Tibial nerve (tissue), 4 donors: ENCODE data around the gene KIF1A. TPM values are rescaled to one million over a fixed set of nuclear protein-coding genes. Genes with fewer than 3 reads are reported as not detected.

Experiments used
- DNase-seq, 2 donors: peaks; one replicate each; pipeline ENCODE4 v3.0.0-alpha.2; 2019; ENCODE audit warnings: low spot score in 2 of 2
- H3K27ac ChIP-seq, 4 donors: fragments of 200-600 bp; sonication (generic) in 3 of 4; one replicate each; pipeline ENCODE4 v1.5.1; 2017 to 2019; ENCODE audit warnings: mild to moderate bottlenecking in 1 of 4
- H3K27me3 ChIP-seq, 2 donors: fragments of 200-600 bp; sonication (generic) in 1 of 2; one replicate each; pipeline versions ENCODE4 v1.5.1 to v1.6.0; 2017 to 2019
- H3K36me3 ChIP-seq, 3 donors: fragments of 200-600 bp; sonication (generic); one replicate each; pipeline ENCODE4 v1.5.1; 2018 to 2019
- H3K4me1 ChIP-seq, 4 donors: fragments of 200-600 bp; sonication (generic) in 3 of 4; one replicate each; pipeline ENCODE4 v1.5.1; 2017 to 2019
- H3K4me3 ChIP-seq, 4 donors: fragments of 200-600 bp; sonication (generic) in 3 of 4; one replicate each; pipeline ENCODE4 v1.5.1; 2017 to 2019; ENCODE audit warnings: mild to moderate bottlenecking in 1 of 4, moderate library complexity in 1 of 4
- H3K9me3 ChIP-seq, 4 donors: fragments of 200-600 bp; sonication (generic) in 3 of 4; one replicate each; pipeline ENCODE4 v1.5.1; 2017 to 2019
- EP300 ChIP-seq, 2 donors: sonication (generic); formaldehyde crosslinking; IDR thresholded peaks; one replicate each; pipeline ENCODE4 v1.6.1; 2017; ENCODE audit warnings: antibody characterized with exemption in 2 of 2, mild to moderate bottlenecking in 1 of 2
- POLR2A ChIP-seq, 2 donors: fragments of 450-650 bp; IDR thresholded peaks; one replicate each; pipeline ENCODE4 v1.6.1; 2017; ENCODE audit warnings: antibody characterized with exemption in 2 of 2, mild to moderate bottlenecking in 2 of 2, moderate library complexity in 2 of 2
- WGBS, 2 donors: methylation state at CpG; one replicate each; pipeline ENCODE4 v1.1.5; 2018; 5-methylcytosine and 5-hydroxymethylcytosine counted together
- total RNA-seq, 4 donors: library from RNA; depleted of rRNA; stranded (reverse); fragments of >200 nt; gene quantifications; one replicate each; pipeline ENCODE4 v1.1.0, GENCODE V29; 2016
- TF ChIP-seq, protein P1 (sequence below), 5 experiments: fragments of 200-600 bp in 3 of 5; fragments of 450-650 bp in 2 of 5; sonication (generic) in 3 of 5; IDR thresholded peaks; one replicate each; pipeline ENCODE4 v1.5.1; 2016 to 2019; ENCODE audit warnings: antibody characterized with exemption in 5 of 5, mild to moderate bottlenecking in 3 of 5, moderate library complexity in 2 of 5

Gene KIF1A
- total RNA-seq, 4 donors from 2014 or later, result 31.9 to 82.2 (median 45.3) TPM

DNA sequence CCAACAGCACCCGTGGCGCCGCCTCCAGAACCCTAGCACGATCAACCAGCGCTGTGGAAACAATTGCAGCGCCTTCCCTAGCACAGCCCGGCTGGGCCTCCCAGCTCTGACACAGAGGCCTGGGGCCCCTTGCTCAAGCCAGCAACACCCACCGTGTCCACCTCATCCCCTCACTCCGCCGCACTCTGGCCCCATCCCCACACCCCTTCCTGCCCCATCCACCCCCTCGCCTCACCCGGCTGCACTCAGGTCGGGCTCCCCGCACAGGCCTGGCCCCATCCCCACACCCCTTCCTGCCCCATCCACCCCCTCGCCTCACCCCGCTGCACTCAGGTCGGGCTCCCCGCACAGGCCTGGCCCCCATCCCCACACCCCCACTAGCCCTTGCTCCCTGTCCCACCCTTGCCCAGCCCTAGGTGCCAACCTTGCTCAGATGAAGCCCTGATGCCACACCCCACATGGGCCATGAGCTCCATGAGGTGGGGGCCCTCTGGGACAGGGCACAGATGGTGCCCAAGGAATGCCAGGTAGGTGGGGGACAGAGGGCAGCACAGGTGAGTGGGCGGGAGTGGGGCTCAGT lies 28.7 kb downstream of the KIF1A start:
- Histone ChIP-seq H3K27me3 (no peaks in the 10 kb centered on the region), H3K27ac (peak overlapping the region in 1 of 4 donors; percentile 68)

DNA sequence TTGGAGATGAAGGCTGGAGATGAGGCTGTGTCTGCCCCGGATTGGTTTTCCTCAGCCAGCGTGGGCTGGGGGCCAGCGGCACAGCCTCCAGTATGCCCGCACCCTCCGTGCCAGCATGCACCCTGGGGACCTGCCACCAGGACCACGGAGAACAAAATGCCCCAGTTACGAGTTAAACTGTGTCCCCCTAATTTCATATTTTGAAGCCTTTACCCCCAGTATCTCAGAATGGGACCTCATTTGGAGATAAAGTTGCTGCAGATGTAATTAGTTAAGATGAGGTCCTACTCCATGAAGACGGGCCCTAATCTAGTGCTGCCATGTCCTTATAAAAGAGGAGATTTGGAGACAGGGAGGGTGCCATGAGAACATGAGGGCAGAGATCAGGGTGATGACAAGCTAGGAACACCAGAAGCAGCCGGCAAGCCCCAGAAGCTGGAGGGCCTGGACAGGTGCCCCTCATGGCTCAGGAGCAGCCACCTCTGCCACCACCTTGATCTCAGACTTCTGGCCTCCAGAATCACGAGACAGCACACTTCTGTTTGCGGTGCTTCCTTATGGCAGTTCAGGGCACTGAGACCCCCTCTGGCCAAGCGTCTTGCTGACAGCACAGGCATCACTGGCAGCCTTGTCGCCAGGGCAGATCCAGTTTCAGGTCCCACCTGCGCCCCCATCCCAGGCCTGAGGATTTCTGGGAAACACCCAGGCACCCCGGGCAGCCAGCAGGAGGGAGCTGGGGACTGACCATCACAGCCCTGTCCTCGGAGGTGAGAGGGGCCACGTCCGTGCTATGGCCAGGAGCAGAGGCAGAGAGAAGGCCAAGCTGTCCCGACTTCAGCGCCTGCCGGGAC lies 29.4 kb downstream of the KIF1A start:
- Histone ChIP-seq H3K27me3 (no peaks in the 10 kb centered on the region), H3K36me3 (no peaks in the 10 kb centered on the region), H3K27ac (peak overlapping the region in 1 of 4 donors; percentile 68), H3K9me3 (no peaks in the 10 kb centered on the region), H3K4me1 (peaks cover 0 to 6% (median 0%) of the 10 kb centered on the region in 4 donors), H3K4me3 (no peak overlapping the region)
- TF ChIP-seq, protein P1, sequence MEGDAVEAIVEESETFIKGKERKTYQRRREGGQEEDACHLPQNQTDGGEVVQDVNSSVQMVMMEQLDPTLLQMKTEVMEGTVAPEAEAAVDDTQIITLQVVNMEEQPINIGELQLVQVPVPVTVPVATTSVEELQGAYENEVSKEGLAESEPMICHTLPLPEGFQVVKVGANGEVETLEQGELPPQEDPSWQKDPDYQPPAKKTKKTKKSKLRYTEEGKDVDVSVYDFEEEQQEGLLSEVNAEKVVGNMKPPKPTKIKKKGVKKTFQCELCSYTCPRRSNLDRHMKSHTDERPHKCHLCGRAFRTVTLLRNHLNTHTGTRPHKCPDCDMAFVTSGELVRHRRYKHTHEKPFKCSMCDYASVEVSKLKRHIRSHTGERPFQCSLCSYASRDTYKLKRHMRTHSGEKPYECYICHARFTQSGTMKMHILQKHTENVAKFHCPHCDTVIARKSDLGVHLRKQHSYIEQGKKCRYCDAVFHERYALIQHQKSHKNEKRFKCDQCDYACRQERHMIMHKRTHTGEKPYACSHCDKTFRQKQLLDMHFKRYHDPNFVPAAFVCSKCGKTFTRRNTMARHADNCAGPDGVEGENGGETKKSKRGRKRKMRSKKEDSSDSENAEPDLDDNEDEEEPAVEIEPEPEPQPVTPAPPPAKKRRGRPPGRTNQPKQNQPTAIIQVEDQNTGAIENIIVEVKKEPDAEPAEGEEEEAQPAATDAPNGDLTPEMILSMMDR (IDR thresholded peaks at IDR 0.05), result no peak
- TF ChIP-seq EP300 (IDR thresholded peaks at IDR 0.05), result no peak
- TF ChIP-seq POLR2A (IDR thresholded peaks at IDR 0.05), result no peak
- DNase-seq, result no peak
- 86 to 89% methylated on average over 17 to 21 of the region's 21 CpGs for WGBS, 2 donors

More for the DNA sequence above, 28.7 kb downstream of the KIF1A start:
- peaks cover 0 to 6% (median 0%) of the 10 kb centered on the region in 4 donors for H3K4me1 ChIP-seq
- no peaks in the 10 kb centered on the region for H3K36me3 ChIP-seq
- H3K4me3 ChIP-seq, result no peak overlapping the region
- TF ChIP-seq EP300 (IDR thresholded peaks at IDR 0.05) (no peak), POLR2A (IDR thresholded peaks at IDR 0.05) (no peak)
- TF ChIP-seq, protein P1 (IDR thresholded peaks at IDR 0.05), result no peak
- DNase-seq, result no peak
- H3K9me3 ChIP-seq, result no peaks in the 10 kb centered on the region
- WGBS, 2 donors, result 72 to 76% methylated on average over 18 of the region's 19 CpGs

DNA sequence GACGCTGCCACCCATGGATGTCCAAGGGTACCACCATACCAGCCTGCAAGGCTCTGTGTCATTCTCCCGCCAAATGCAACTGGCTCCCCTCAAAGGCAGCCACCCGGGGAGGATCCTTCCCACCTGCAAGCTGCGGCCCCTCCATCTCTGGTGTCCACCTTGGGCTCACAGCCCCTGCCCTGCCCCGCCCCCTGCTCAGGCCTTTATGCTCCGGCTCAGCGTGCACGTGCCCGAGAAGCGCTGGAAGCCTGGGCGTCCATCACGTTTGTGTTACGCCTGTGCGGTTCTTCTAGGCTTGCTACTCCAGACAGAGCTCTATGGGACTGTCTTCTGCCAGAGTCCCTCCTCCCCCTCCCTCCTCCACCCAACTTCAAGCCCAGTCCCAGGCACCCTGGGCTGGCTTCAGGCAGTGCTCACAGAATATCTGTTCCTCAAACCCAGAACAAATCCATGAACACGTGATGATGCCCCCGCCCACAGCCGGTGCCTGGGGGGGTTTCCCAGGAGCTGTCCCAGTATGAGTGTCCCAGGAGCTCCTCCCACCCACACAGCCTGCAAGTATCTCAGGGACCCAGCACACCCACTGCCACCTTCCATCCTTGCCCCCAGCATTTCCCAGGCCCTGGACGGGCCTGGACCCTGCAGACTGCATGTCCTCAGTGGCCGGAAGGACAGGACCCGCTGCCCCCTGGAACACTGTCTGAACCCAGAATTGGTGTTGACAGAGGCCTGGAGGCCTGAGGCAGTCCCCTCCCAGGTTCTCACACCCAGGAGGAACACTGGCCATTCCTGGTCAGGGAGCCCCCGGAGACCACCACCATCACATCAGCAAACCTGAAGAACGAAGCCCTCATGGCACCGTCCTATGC lies 30.3 kb downstream of the KIF1A start:
- no peaks in the 10 kb centered on the region for H3K9me3 ChIP-seq
- H3K27ac ChIP-seq, result peak overlapping the region in 2 of 4 donors; percentile 36 to 68
- H3K36me3 ChIP-seq, result no peaks in the 10 kb centered on the region
- no peaks in the 10 kb centered on the region for H3K27me3 ChIP-seq
- no peak overlapping the region for H3K4me3 ChIP-seq
- H3K4me1 ChIP-seq, result peaks cover 0 to 6% (median 0%) of the 10 kb centered on the region in 4 donors
- no peak for TF ChIP-seq EP300 (IDR thresholded peaks at IDR 0.05)
- no peak for TF ChIP-seq POLR2A (IDR thresholded peaks at IDR 0.05)
- TF ChIP-seq, protein P1 (IDR thresholded peaks at IDR 0.05), result no peak
- 81 to 86% methylated on average over 23 of the region's 23 CpGs for WGBS, 2 donors
- DNase-seq, result no peak

DNA sequence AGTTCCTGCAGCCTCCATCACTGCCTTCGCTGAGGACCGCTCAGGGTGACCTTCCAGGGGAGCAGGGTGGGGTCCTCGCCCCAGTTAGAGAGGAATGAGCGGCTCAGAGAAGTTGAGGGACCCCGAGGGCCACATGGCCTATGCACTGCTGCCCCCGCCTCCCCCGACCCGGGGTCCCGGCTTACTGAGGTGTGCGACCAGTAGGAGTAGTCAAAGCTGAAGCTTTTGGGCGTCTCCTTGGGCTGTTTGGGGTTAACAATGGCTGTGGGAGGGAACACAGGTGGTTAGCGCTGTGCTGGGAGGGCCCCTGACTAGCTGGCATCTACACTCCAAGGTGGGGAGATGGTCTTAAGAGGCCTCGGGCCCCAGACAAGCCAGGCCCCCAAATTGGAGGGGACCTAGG lies 31.0 kb downstream of the KIF1A start:
- peaks cover 0 to 2% (median 0%) of the 10 kb centered on the region in 3 donors for H3K36me3 ChIP-seq
- no peaks in the 10 kb centered on the region for H3K9me3 ChIP-seq
- H3K27me3 ChIP-seq, result no peaks in the 10 kb centered on the region
- peak overlapping the region in 2 of 4 donors; percentile 36 for H3K27ac ChIP-seq
- WGBS, 2 donors, result 83 to 92% methylated on average over 13 of the region's 13 CpGs
- no peak overlapping the region for H3K4me3 ChIP-seq
- no peak for DNase-seq
- TF ChIP-seq, protein P1 (IDR thresholded peaks at IDR 0.05), result no peak
- no peak for TF ChIP-seq POLR2A (IDR thresholded peaks at IDR 0.05)
- TF ChIP-seq EP300 (IDR thresholded peaks at IDR 0.05), result no peak
- H3K4me1 ChIP-seq, result peaks cover 0 to 6% (median 0%) of the 10 kb centered on the region in 4 donors
